Hair follicle dermal papilla cell (primary cell): Measurements from ENCODE around the gene IL18RAP. TPM values are rescaled to one million over a fixed set of nuclear protein-coding genes. Genes with fewer than 3 reads are reported as not detected.

ENCODE experiments used
- small RNA-seq: library from RNA; depleted of rRNA; stranded (forward); fragments of <200 nt; gene quantifications from one replicate; pipeline ENCODE3, GENCODE V24; 2012
- total RNA-seq: library from RNA; depleted of rRNA; stranded (reverse); fragments of >200 nt; gene quantifications from 2 replicates; pipeline ENCODE4 v1.2.3, GENCODE V29; 2012

IL18RAP gene, protein sequence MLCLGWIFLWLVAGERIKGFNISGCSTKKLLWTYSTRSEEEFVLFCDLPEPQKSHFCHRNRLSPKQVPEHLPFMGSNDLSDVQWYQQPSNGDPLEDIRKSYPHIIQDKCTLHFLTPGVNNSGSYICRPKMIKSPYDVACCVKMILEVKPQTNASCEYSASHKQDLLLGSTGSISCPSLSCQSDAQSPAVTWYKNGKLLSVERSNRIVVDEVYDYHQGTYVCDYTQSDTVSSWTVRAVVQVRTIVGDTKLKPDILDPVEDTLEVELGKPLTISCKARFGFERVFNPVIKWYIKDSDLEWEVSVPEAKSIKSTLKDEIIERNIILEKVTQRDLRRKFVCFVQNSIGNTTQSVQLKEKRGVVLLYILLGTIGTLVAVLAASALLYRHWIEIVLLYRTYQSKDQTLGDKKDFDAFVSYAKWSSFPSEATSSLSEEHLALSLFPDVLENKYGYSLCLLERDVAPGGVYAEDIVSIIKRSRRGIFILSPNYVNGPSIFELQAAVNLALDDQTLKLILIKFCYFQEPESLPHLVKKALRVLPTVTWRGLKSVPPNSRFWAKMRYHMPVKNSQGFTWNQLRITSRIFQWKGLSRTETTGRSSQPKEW
- total RNA-seq, result not detected in 2 replicates

DNA sequence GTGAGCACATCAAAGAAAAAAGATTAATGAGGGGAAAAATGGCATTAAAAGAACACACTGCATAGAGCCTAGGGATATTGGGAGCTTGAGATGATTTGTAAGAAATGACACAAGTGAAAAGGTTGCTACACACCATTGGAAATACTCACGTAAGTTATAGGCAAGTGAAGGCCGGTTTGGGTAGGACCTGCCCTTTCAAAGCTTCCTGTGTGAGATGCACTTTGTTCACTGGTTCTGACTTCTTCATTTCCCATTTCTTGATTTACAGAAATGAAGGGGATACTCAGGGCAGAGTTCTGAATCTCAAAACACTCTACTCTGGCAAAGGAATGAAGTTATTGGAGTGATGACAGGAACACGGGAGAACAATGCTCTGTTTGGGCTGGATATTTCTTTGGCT is at the start of gene IL18RAP:
Gene IL18RAP (plus strand): TSS at position 251 of the 400 bp plus-strand sequence. CDS start 118 bp downstream, at position 369.

DNA sequence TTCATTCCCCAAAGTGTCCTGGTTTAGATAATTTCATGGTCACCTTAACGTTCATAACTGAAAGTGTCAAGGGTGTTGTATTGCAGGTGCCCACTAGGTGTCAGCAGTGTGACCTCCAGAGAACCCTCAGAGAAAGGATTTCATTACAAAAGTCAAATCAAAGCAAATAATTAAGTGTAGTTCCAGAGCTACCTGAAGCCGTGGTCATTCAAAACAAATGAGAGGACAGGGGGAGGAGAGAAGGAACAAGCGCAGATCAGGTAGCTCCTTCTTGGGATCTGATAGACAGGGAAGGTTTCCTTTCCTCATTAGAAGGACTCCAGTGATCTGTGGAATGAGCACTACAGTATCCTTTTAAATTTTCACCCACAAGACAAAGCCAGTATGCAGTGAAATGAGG is 50.1 kb downstream of the IL18RAP start, which contains the start of gene SLC9A4:
Gene SLC9A4 (plus strand): TSS at position 207 of the 400 bp plus-strand sequence. CDS start 534 bp downstream, outside the sequence.

Small RNA genes within 50 kb of the gene (small RNA-seq; reads per million reads assigned to genes)
- not detected for gene MIR4772

Other genes with a start within 250 kb of the IL18RAP start
- gene IL1RL2, start 236.1 kb upstream of the IL18RAP start, total RNA-seq, result 0.97 and 1.1 TPM in 2 replicates
- 0.65 and 1.3 TPM in 2 replicates for gene IL1RL1, start 111.6 kb upstream of the IL18RAP start, total RNA-seq
- 1.3 and 5.7 TPM in 2 replicates for gene IL18R1, start 67.4 kb upstream of the IL18RAP start, total RNA-seq
- under 0.01 TPM in 1 of 2 replicates, not detected in the other for gene SLC9A4, start 50.1 kb downstream of the IL18RAP start, total RNA-seq
- not detected in 2 replicates for gene SLC9A2, start 196.4 kb downstream of the IL18RAP start, total RNA-seq